HepG2 (cell line): ENCODE results near the gene GDAP1L1. TPM values are rescaled to one million over a fixed set of nuclear protein-coding genes. Genes with fewer than 3 reads are reported as not detected.

Experiments used
- AGO2 ChIP-seq: fragments of 200-400 bp; formaldehyde crosslinking; optimal IDR thresholded peaks from 2 replicates; pipeline ENCODE3; 2017; ENCODE audit warnings: mild to moderate bottlenecking, low read depth, low read length, moderate library complexity
- CEBPG ChIP-seq: IDR thresholded peaks from 2 replicates; pipeline ENCODE4 v1.6.1; 2016
- ELF4 ChIP-seq: sonication (generic); formaldehyde crosslinking; IDR thresholded peaks from 2 replicates; pipeline ENCODE4 v1.5.0; 2020; ENCODE audit warnings: missing genetic modification reagents, mild to moderate bottlenecking, moderate library complexity, borderline replicate concordance
- FOXP1 ChIP-seq, 2 experiments: fragments of 450-650 bp in 1 of 2; IDR thresholded peaks; 2 replicates each; pipeline ENCODE4 v1.6.1; 2017 to 2018; ENCODE audit warnings: antibody characterized with exemption in 1 of 2
- HMG20A ChIP-seq: IDR thresholded peaks from 2 replicates; pipeline ENCODE4 v1.6.1; 2016; ENCODE audit warnings: borderline replicate concordance
- HNF4G ChIP-seq, 2 experiments: sonication (generic) in 1 of 2; formaldehyde crosslinking in 1 of 2; IDR thresholded peaks; 2 replicates each; pipeline versions ENCODE4 v1.4.0 to v1.6.1; 2011 to 2020; ENCODE audit warnings: borderline replicate concordance in 2 of 2, low read depth in 2 of 2, mild to moderate bottlenecking in 2 of 2, low read length in 1 of 2, missing genetic modification reagents in 1 of 2, moderate library complexity in 1 of 2
- HOXA3 ChIP-seq: sonication (generic); formaldehyde crosslinking; IDR thresholded peaks from 2 replicates; pipeline ENCODE4 v1.5.0; 2020; ENCODE audit warnings: missing genetic modification reagents
- IRF2 ChIP-seq: IDR thresholded peaks from 2 replicates; pipeline ENCODE4 v1.6.1; 2018; ENCODE audit warnings: missing genetic modification reagents, missing compliant biosample characterization
- JDP2 ChIP-seq: sonication (generic); formaldehyde crosslinking; IDR thresholded peaks from 2 replicates; pipeline ENCODE4 v1.8.1; 2022; ENCODE audit warnings: missing genetic modification reagents, borderline replicate concordance
- KDM5A ChIP-seq: fragments of 200-600 bp; sonication (generic); IDR thresholded peaks from 2 replicates; pipeline ENCODE4 v1.7.0; 2018; ENCODE audit warnings: antibody characterized with exemption, mild to moderate bottlenecking, low read length, borderline replicate concordance
- MAFK ChIP-seq, 2 experiments: IDR thresholded peaks in 1 of 2; conservative IDR thresholded peaks in 1 of 2; 2 replicates each; pipeline ENCODE4 v1.6.1; 2011; ENCODE audit warnings: improper control_type of control experiment in 2 of 2, low read length in 2 of 2
- NR3C1 ChIP-seq: sonication (generic); formaldehyde crosslinking; IDR thresholded peaks from 2 replicates; pipeline ENCODE4 v1.4.0; 2020; ENCODE audit warnings: missing genetic modification reagents
- RAD51 ChIP-seq: fragments of 450-650 bp; IDR thresholded peaks from 2 replicates; pipeline ENCODE4 v1.6.1; 2016; ENCODE audit warnings: borderline replicate concordance
- SMC3 ChIP-seq: IDR thresholded peaks from 2 replicates; pipeline ENCODE4 v1.6.1; 2011; ENCODE audit warnings: low read length, improper control_type of control experiment
- ZMYM2 ChIP-seq: sonication (generic); formaldehyde crosslinking; IDR thresholded peaks from 2 replicates; pipeline ENCODE4 v1.8.0; 2022; ENCODE audit warnings: mild to moderate bottlenecking, missing genetic modification reagents
- ZNF12 ChIP-seq: sonication (generic); formaldehyde crosslinking; IDR thresholded peaks from 2 replicates; pipeline ENCODE4 v1.5.0; 2020; ENCODE audit warnings: missing genetic modification reagents
- ZNF547 ChIP-seq: sonication (generic); formaldehyde crosslinking; IDR thresholded peaks from 2 replicates; pipeline ENCODE4 v1.5.1; 2020; ENCODE audit warnings: mild to moderate bottlenecking, missing genetic modification reagents
- ZNF556 ChIP-seq: sonication (generic); formaldehyde crosslinking; IDR thresholded peaks from 2 replicates; pipeline ENCODE4 v1.4.0; 2020; ENCODE audit warnings: mild to moderate bottlenecking, missing genetic modification reagents, borderline replicate concordance
- ZNF564 ChIP-seq: sonication (generic); formaldehyde crosslinking; IDR thresholded peaks from 2 replicates; pipeline ENCODE4 v1.8.1; 2023; ENCODE audit warnings: mild to moderate bottlenecking, missing genetic modification reagents
- ZNF816 ChIP-seq: sonication (generic); formaldehyde crosslinking; IDR thresholded peaks from 2 replicates; pipeline ENCODE4 v1.8.0; 2022; ENCODE audit warnings: missing genetic modification reagents, mild to moderate bottlenecking, borderline replicate concordance
- ZNF883 ChIP-seq: sonication (generic); formaldehyde crosslinking; IDR thresholded peaks from 2 replicates; pipeline ENCODE4 v1.5.1; 2020; ENCODE audit warnings: mild to moderate bottlenecking, missing genetic modification reagents; ENCODE audit errors: not compliant biosample characterization
- polyA plus RNA-seq, 8 experiments: library from polyadenylated mRNA; depleted of rRNA in 3 of 8; stranded (reverse) in 7 of 8; unstranded in 1 of 8; fragments of >200 nt; fragmentation: Illumina TruSeq in 4 of 8; extraction: Trizol in 4 of 8; gene quantifications; 2 replicates each; pipeline versions ENCODE4 v1.2.1 to v1.2.3, GENCODE V29; 2011 to 2016; ENCODE audit warnings: low read depth in 4 of 8, missing spikeins in 1 of 8, mixed read lengths in 1 of 8; ENCODE audit not compliant: insufficient read depth in 1 of 8
- total RNA-seq, 5 experiments: library from RNA; depleted of rRNA; stranded (reverse); fragments of >200 nt; fragmentation: Illumina TruSeq; extraction: Trizol; gene quantifications; 2 replicates each; pipeline ENCODE4 v1.2.3, GENCODE V29; 2016; ENCODE audit warnings: low read depth in 1 of 5
- TF ChIP-seq, protein P1 (sequence below): fragments of 450-650 bp; IDR thresholded peaks from 2 replicates; pipeline ENCODE4 v1.6.1; 2017
- TF ChIP-seq, protein P2 (sequence below): sonication (generic); formaldehyde crosslinking; IDR thresholded peaks from 2 replicates; pipeline ENCODE4 v1.4.0; 2020; ENCODE audit warnings: missing genetic modification reagents

Gene GDAP1L1
- total and polyA plus RNA-seq, 2 of the 13 experiments (the other 11 are each of a cell fraction or from before 2014, with no cell fraction given) = 0.04 TPM; not detected in 1

DNA sequence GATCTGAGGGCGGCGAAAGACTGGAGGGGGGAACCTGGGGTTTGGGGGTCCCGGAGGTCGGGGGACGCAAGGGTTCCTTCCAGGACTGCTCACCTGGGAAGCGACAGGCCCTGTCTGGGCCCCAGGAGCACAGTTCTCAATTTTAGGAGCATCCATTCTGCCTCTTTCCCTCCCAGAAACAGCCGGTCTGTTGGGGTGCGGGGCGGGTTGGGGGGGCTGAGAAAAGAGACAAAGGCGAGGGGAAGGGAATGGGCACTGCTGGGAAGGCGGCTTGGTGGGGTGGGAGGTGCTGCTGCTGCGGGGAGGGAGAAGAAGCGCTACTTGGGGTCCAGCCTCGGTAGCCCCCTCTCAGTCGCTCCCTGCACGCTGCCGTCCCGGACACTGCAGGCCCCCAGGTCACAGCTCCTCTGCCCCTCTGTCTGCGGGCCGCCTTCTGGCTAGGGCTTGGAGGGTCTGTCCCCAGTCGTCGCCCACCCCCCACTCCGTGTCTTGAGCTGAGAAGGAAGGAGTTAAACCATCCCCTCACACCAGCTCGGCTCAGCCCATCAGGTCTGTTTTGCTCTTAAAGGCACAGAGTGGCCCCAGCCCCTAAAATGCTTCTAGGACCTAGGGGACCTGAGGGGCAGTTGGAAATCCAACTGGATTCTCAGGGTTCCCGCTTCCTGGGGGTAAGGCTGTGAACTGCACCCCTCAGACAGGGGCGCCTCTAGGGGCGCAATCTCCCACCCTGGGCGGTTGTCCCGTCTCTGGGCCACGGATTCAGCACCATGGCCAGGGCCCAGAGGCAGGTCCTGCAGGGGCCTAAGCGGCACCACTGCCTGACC lies 690 bp downstream of the GDAP1L1 start (continued):
- peak; percentile 94 for TF ChIP-seq ZNF883 (CRISPR knock-in tag)
- TF ChIP-seq, protein P1, sequence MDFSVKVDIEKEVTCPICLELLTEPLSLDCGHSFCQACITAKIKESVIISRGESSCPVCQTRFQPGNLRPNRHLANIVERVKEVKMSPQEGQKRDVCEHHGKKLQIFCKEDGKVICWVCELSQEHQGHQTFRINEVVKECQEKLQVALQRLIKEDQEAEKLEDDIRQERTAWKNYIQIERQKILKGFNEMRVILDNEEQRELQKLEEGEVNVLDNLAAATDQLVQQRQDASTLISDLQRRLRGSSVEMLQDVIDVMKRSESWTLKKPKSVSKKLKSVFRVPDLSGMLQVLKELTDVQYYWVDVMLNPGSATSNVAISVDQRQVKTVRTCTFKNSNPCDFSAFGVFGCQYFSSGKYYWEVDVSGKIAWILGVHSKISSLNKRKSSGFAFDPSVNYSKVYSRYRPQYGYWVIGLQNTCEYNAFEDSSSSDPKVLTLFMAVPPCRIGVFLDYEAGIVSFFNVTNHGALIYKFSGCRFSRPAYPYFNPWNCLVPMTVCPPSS = no peak
- TF ChIP-seq HOXA3 = peak; percentile 90
- no peak for TF ChIP-seq AGO2
- TF ChIP-seq ELF4 (CRISPR knock-in tag) = no peak
- peak; percentile 92; the same call in 1 of the 2 replicates for TF ChIP-seq JDP2
- peak; percentile 95 for TF ChIP-seq ZNF12 (CRISPR knock-in tag)
- TF ChIP-seq ZNF564 = peak; percentile 94
- peak; percentile 97 for TF ChIP-seq ZNF547 (CRISPR knock-in tag)
- peak; percentile 26; the same call in 1 of the 2 replicates for TF ChIP-seq SMC3
- 0 out of 2 replicates have a peak, but pooled peaks have one; percentile 70 for TF ChIP-seq NR3C1 (CRISPR knock-in tag)
- TF ChIP-seq HMG20A (CRISPR knock-in tag) = peak; percentile 37; the same call in 1 of the 2 replicates
- TF ChIP-seq ZNF816 (CRISPR knock-in tag) = peak; percentile 78; the same call in 1 of the 2 replicates
- peak; percentile 55; the same call in 1 of the 2 replicates for TF ChIP-seq CEBPG (CRISPR knock-in tag)
- TF ChIP-seq, protein P2, sequence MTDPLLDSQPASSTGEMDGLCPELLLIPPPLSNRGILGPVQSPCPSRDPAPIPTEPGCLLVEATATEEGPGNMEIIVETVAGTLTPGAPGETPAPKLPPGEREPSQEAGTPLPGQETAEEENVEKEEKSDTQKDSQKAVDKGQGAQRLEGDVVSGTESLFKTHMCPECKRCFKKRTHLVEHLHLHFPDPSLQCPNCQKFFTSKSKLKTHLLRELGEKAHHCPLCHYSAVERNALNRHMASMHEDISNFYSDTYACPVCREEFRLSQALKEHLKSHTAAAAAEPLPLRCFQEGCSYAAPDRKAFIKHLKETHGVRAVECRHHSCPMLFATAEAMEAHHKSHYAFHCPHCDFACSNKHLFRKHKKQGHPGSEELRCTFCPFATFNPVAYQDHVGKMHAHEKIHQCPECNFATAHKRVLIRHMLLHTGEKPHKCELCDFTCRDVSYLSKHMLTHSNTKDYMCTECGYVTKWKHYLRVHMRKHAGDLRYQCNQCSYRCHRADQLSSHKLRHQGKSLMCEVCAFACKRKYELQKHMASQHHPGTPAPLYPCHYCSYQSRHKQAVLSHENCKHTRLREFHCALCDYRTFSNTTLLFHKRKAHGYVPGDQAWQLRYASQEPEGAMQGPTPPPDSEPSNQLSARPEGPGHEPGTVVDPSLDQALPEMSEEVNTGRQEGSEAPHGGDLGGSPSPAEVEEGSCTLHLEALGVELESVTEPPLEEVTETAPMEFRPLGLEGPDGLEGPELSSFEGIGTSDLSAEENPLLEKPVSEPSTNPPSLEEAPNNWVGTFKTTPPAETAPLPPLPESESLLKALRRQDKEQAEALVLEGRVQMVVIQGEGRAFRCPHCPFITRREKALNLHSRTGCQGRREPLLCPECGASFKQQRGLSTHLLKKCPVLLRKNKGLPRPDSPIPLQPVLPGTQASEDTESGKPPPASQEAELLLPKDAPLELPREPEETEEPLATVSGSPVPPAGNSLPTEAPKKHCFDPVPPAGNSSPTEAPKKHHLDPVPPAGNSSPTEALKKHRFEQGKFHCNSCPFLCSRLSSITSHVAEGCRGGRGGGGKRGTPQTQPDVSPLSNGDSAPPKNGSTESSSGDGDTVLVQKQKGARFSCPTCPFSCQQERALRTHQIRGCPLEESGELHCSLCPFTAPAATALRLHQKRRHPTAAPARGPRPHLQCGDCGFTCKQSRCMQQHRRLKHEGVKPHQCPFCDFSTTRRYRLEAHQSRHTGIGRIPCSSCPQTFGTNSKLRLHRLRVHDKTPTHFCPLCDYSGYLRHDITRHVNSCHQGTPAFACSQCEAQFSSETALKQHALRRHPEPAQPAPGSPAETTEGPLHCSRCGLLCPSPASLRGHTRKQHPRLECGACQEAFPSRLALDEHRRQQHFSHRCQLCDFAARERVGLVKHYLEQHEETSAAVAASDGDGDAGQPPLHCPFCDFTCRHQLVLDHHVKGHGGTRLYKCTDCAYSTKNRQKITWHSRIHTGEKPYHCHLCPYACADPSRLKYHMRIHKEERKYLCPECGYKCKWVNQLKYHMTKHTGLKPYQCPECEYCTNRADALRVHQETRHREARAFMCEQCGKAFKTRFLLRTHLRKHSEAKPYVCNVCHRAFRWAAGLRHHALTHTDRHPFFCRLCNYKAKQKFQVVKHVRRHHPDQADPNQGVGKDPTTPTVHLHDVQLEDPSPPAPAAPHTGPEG (CRISPR knock-in tag) = peak; percentile 97
- TF ChIP-seq FOXP1 (IDR thresholded peaks at IDR 0.05) = no peak
- 0 out of 2 replicates have a peak, but pooled peaks have one; percentile 24 for TF ChIP-seq FOXP1 (CRISPR knock-in tag; IDR thresholded peaks at IDR 0.05)
- peak; percentile 95 for TF ChIP-seq ZNF556 (CRISPR knock-in tag)
- TF ChIP-seq ZMYM2 (CRISPR knock-in tag) = no peak
- no peak for TF ChIP-seq HNF4G (IDR thresholded peaks at IDR 0.05; ENCODE audit: borderline replicate concordance, low read depth, low read length)
- 0 out of 2 replicates have a peak, but pooled peaks have one; percentile 25 for TF ChIP-seq HNF4G (CRISPR knock-in tag; IDR thresholded peaks at IDR 0.05; ENCODE audit: borderline replicate concordance, low read depth)
- no peak for TF ChIP-seq KDM5A
- TF ChIP-seq RAD51 = no peak
- TF ChIP-seq MAFK (conservative IDR thresholded peaks at IDR 0.05 in 1 of 2, IDR thresholded peaks at IDR 0.05 in 1 of 2; ENCODE audit: low read length in 2 of 2) = no peak
- TF ChIP-seq IRF2 (CRISPR knock-in tag) = peak; percentile 95
